Measurements from ENCODE around the gene BCAS3.
A peak's percentile ranks its signal among the peaks of the same experiment; 100 is the strongest.

Gene BCAS3

GRCh38 chr17:61378658-61379456, 701.2 kb downstream of the BCAS3 start:
- no peak for DNase-seq

- no peak for DNase-seq
These were observed 702.0 kb downstream of the BCAS3 start for GRCh38 chr17:61379457-61380216.

- DNase-seq: no peak
These were observed 702.7 kb downstream of the BCAS3 start for GRCh38 chr17:61380217-61380835.

- no peak for DNase-seq
These were observed 703.3 kb downstream of the BCAS3 start for GRCh38 chr17:61380836-61381525.

- DNase-seq: no peak
These were observed 703.9 kb downstream of the BCAS3 start for GRCh38 chr17:61381537-61381936.

GRCh38 chr17:61382796-61383688, 705.4 kb downstream of the BCAS3 start:
- DNase-seq: no peak

GRCh38 chr17:61383689-61384201, 706.1 kb downstream of the BCAS3 start:
- DNase-seq: no peak

GRCh38 chr17:61384354-61384691, 706.7 kb downstream of the BCAS3 start:
- DNase-seq: no peak

- no peak for DNase-seq
These were observed 707.3 kb downstream of the BCAS3 start for GRCh38 chr17:61384692-61385576.

- no peak for DNase-seq
These were observed 708.1 kb downstream of the BCAS3 start for GRCh38 chr17:61385577-61386236.

- no peak for DNase-seq
These were observed 708.6 kb downstream of the BCAS3 start for GRCh38 chr17:61386251-61386650.

- no peak for DNase-seq
These were observed 709.4 kb downstream of the BCAS3 start for GRCh38 chr17:61387011-61387410.

- DNase-seq: no peak
These were observed 710.1 kb downstream of the BCAS3 start for GRCh38 chr17:61387511-61388305.

- DNase-seq: no peak
These were observed 711.1 kb downstream of the BCAS3 start for GRCh38 chr17:61388561-61389356.

- peak; percentile 12 for DNase-seq
These were observed 712.2 kb downstream of the BCAS3 start for GRCh38 chr17:61389670-61390478.

- DNase-seq: no peak
These were observed 712.8 kb downstream of the BCAS3 start for GRCh38 chr17:61390479-61390791.

GRCh38 chr17:61391595-61392291, 714.1 kb downstream of the BCAS3 start:
- no peak for DNase-seq

Measured in effector CD8-positive, alpha-beta T cell (primary cell).